Activated T-helper 1 cell treated with Interleukin-2 at 50 U/mL for 16 hours (primary cell): ENCODE data around the gene ABLIM1.

Source experiments
- DNase-seq: peaks from one replicate; pipeline ENCODE4 v3.0.0-alpha.2; 2020; ENCODE audit warnings: low read depth

The ABLIM1 gene

DNA sequence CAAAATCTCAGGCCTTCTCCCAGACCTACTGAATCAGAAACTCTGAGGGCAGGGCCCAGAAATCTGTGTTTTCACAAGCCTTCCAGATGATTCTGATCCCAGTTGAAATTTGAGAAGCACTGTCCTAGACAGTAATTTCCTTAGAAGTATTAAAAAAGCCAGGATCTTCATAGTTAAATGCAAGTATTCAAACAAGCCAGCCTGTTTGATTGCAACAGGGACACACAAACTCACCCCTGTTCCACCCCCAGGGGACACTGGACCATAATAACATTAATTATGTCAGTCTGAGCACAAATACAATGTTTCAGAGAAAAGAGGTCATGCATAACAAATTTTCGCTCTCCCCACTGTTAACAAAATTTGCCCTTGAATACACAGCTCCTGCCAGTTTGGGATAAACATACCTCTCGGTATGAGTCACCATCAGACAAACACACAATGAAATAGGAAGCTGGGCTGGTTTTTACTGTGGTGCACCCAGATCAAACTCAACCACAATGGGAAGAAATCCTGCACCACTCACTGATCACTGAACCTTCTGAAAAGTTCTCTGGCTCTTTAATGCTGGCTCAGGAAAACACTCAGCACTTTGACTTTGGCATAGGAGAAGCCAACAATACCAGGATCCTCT is 34.3 kb downstream of the ABLIM1 start:
- no peak for DNase-seq

DNA sequence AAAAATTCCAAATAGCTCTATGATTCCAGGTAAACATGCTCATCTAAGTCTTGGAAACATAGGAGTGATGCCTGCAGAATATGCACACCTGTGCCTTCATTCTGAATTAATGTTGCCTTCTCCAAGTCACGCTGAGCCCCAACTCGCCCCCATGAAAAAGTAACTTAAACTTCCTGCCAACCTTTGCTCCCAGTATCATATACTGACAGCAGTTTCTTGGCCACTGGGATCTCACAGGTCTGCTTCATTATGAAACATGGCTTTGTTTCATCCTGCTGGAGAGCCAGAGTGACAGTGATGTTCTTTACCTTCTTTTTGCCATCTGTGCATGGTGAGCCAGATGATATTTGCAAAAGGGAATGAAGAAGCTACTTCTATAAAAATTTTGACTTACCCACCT is 34.9 kb downstream of the ABLIM1 start:
- DNase-seq, result no peak

DNA sequence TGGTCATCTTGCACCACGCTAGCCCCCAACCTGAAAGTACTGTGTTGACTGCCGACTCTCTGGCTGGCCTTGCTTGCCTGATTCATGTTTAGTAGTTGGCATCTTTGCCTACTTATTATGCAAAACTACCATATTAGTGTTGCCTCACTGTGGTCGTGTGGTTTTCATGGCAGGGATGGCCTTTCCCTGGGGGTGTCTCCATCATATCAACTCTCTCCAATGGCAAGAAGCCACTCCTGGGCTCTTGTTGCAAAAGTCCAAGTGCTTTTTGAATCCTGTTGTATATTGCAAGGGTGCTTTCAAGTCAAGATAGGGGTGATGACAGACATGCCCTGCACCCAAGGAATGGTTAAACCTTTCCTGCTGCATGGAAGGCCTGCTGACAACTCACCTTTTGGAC is 39.4 kb downstream of the ABLIM1 start:
- no peak for DNase-seq

DNA sequence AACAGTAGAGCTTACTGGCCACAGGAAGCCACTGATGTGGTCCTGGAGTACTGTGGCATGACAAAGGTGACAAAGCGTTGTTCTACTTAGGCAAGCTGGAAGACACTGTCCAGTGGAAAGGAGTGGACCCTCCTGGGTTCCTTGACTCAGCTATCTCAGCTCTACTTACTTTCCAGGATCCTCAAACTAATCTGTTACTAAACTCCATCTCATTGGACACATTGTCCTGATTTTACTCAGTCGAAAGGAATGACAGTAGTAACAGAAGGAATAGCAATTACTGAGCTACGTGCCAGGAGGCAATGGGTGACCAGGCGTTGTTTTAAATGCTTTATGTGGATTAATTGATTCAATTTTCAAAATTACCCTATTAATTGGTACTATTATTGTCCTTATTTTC is 41.6 kb downstream of the ABLIM1 start:
- no peak for DNase-seq

- DNase-seq, result no peak
These were observed 42.0 kb downstream of the ABLIM1 start for GRCh38 chr10:114616103-114616502.

DNA sequence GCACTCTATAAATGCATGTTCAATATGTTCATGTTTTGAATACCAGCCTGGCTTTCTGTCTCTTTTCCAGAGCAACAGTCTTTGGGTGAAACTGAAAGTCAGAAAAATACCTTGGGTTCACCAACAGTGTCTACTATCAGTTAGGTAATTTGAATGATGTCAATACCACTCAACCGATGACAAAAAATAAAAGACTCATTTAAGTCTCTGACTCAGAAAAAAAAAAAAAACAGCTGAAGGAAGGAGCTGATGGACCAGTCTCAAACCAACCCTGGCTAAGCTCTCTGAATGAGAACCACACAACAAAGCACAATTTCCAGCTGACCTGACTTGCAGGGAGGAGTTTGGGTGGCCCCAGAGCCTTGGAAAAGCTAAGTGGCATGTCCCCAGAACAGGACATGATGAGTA is 42.5 kb downstream of the ABLIM1 start:
- DNase-seq, result no peak

- DNase-seq, result no peak
These were observed 44.7 kb downstream of the ABLIM1 start for GRCh38 chr10:114613237-114613979.

GRCh38 chr10:114611617-114612016 is 46.5 kb downstream of the ABLIM1 start:
- no peak for DNase-seq

DNA sequence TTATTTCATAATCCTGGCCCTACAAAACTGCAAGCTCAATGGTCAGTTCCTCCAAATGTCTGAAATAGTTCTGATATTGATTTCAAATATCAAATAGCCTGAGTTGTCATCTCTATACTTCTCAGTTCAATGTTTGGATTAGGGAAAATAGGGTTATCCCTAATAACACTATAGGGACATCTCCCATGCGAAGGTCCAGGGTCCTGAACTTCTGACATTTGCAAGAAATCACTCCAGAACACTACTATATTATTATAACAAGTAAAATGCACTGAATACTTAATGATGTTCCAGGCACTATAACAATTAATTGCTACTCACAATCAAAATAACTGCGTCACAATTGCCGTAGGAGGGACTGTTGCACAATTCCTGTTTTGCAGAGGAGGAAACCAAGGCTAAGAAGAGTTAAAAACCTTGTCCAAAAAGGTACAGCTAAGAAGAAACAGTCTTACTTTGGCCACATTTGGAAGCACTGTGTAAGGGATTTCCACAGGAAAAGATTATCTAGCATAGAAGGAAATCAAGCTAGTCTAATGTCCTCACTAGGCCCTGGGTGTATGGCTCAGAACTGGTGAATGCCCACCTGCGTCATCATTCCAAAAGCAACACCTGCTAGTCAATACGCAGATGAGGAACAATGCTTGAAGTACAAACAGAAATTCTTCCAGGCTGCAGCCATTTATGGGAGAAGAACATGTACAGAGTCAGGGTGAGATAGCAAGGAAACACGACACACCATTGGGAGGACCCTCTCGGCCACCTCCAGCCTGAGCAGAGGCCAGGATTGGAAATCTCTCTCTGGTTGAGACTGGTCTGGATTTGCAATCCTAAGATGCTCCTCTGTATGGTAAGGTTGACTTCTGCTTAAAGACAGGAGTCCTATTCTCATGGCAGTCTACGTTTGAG is 48.3 kb downstream of the ABLIM1 start:
- no peak for DNase-seq

- no peak for DNase-seq
These were observed 50.6 kb downstream of the ABLIM1 start for GRCh38 chr10:114607358-114607998.

DNA sequence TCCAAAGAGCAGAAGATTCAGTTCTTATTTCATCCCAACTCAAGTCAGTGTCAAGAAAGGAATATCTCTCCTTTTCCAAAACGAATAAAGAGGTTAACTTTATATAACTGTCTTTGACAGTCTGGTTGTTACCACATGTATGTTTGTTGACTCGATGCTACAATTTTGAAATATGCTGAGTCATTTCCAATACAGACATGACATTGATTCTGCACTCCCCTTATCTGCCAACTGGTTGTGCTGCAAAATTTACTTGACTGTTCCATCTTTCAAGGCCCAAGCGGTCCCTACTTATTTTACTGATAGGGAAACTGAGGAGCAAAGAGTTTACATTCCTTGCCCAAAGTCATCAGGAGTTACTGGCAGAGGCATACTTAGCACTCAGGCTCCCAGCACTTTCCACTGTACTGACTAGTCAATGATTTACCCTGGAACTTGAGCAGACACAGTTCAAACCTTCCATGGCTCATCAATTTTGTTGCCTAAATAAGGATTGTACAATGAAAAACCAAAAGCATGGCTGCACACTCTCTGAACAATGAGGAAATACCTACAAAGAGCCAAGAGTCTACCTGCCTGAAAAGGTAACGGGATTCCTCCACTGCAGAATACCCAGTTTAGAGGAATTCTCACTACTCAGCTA is 52.8 kb downstream of the ABLIM1 start:
- DNase-seq, result no peak

GRCh38 chr10:114604357-114605130 is 53.5 kb downstream of the ABLIM1 start:
- DNase-seq, result no peak

GRCh38 chr10:114603948-114604347 is 54.1 kb downstream of the ABLIM1 start:
- no peak for DNase-seq

DNA sequence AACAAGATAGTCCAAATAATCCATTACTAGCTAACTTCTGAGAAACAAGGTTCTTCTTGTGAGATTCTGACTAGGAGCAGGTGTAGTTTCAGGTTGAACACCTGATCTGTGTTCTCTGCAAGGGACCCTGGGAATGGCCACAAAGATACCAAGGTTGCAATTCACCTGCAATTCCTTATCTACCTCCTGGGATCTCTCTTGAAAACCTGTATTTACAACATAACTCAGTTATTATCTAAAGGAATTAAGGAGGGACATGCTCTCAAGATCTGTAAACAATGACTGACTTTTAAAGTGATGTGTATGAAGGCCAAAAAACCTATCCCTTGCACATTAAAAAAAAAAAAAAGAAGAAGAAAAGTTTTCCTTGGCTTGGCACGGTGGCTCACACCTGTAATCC is 54.8 kb downstream of the ABLIM1 start:
- no peak for DNase-seq

- DNase-seq, result no peak
These were observed 58.0 kb downstream of the ABLIM1 start for GRCh38 chr10:114600057-114600456.

DNA sequence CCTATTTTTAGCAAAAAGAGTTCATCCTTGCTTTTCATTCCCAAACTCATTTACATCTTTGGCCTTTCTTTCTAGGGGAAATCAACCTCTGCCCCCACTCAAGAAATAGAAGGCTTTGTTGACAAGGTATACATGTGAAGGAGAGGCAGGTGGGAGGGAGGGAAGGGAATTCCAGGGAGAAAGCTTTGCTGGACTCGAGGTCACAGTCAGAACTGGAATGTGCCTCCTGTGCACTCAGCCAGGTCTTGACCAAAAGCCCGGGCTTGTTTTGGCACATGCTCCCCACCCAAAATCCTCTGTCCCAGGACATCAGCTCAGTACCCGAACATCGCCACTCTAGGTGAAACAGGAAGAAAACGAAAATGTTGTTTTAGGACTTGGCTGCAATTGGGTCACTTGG is 61.3 kb downstream of the ABLIM1 start:
- DNase-seq, result no peak

- no peak for DNase-seq
These were observed 64.1 kb downstream of the ABLIM1 start for GRCh38 chr10:114593816-114594468.

DNA sequence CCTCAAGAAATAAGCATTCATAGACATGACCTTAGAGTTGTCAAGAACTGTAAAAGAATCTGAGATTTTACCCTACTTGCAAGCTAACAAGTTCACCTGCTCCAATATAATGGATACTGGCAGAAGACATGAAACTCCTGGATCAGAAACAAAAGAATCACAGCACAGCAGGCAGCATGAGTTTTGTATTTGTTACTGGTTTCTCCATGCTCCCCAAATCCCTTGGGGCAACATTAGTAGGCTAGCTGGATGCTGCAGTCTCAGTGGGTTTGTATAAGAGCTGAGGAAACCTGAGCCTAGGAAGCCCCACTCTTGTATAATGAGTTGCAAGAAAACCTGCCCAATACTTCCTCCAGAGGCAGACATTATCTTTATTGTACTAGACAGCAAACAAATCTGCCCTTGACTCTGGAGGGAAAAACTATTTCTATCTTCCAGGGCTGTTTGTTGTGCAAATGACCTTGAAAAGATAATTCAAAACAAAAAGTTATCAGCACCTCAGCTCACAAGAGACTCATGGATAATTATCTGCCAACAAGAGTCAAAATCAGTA is 64.8 kb downstream of the ABLIM1 start:
- DNase-seq, result no peak

DNA sequence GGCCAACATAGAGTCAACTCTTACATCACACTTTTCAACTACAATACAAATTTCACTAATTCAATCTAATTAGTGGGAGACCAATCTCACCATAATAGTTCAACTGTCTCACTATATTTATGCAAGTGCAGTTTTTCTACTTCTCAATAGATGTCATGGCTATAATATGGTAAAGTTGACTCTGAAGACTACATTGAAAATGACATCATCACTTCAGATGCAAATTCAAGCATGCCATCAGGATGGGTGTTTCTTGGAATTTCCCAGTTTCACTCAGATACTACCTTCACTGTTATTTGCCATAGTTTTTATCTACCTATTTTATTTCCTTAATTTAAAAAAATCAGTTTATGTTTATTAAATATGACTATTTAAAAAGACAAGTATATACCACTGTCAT is 67.1 kb downstream of the ABLIM1 start:
- no peak for DNase-seq

GRCh38 chr10:114584419-114584818 is 73.7 kb downstream of the ABLIM1 start:
- no peak for DNase-seq
